Breast epithelium (tissue), 3 donors: ENCODE results near the gene ELK4.

ENCODE experiments used
- CTCF ChIP-seq, 3 donors: fragments of 450-650 bp; IDR thresholded peaks; one replicate each; pipeline ENCODE4 v1.5.1; 2016 to 2017; ENCODE audit warnings: antibody characterized with exemption in 3 of 3, mild to moderate bottlenecking in 3 of 3, moderate library complexity in 3 of 3
- POLR2A ChIP-seq: fragments of 450-650 bp; IDR thresholded peaks from one replicate; pipeline ENCODE4 v1.6.1; 2016; ENCODE audit warnings: antibody characterized with exemption, mild to moderate bottlenecking, moderate library complexity

GRCh38 chr1:205579711-205580110 lies 52.1 kb downstream of the ELK4 start:
- TF ChIP-seq CTCF (IDR thresholded peaks at IDR 0.05) (no peak), POLR2A (no peak)
